GM19372 (cell line): ENCODE data around the gene MRGPRD.

ENCODE experiments used
- ATAC-seq: cut with Tn5 transposase; IDR thresholded peaks from one replicate; pipeline ENCODE4 v1.9.1; 2021; ENCODE audit warnings: mild to moderate bottlenecking, low read depth, moderate library complexity; ENCODE audit not compliant: unreplicated experiment

MRGPRD gene

GRCh38 chr11:68934321-68934645, 46.5 kb downstream of the MRGPRD start:
- no peak for ATAC-seq

- no peak for ATAC-seq
Observed at GRCh38 chr11:68933605-68934320, 47.0 kb downstream of the MRGPRD start.

- ATAC-seq, result no peak
Observed at GRCh38 chr11:68932933-68933577, 47.7 kb downstream of the MRGPRD start.

GRCh38 chr11:68932358-68932757, 48.4 kb downstream of the MRGPRD start:
- no peak for ATAC-seq

GRCh38 chr11:68931911-68932310, 48.9 kb downstream of the MRGPRD start:
- no peak for ATAC-seq

- no peak for ATAC-seq
Observed at GRCh38 chr11:68930991-68931855, 49.6 kb downstream of the MRGPRD start.
